Measurements from ENCODE around the gene LAPTM5. TPM values are rescaled to one million over a fixed set of nuclear protein-coding genes. Genes with fewer than 3 reads are reported as not detected.
"Not testable (repeated sequence)": the region's sequence is repeated elsewhere in the genome, so short reads cannot be mapped to it uniquely, and the experiment has no call there.

The LAPTM5 gene
- total RNA-seq, result 477 and 500 TPM in 2 replicates

GRCh38 chr1:30757352-30758120 is at the start of gene LAPTM5:
LAPTM5 (minus strand) TSS chr1:30757774; CDS start chr1:30757745, 29 bp downstream.
- intact Hi-C loops (cut with micrococcal nuclease), result loop anchor here (1.0 to 10.0 kb wide), 4 partner anchors 8 to 307 kb away; partner anchors contain the start of gene PUM1

- intact Hi-C loops (cut with micrococcal nuclease), result no loop called here
These were observed 49.1 kb upstream of the LAPTM5 start for GRCh38 chr1:30806381-30807317.

- intact Hi-C loops (cut with micrococcal nuclease), result no loop called here
These were observed 47.9 kb upstream of the LAPTM5 start for GRCh38 chr1:30805304-30806003.

- intact Hi-C loops (cut with micrococcal nuclease), result no loop called here
These were observed 47.2 kb upstream of the LAPTM5 start for GRCh38 chr1:30804822-30805221.

GRCh38 chr1:30804352-30804751 is 46.8 kb upstream of the LAPTM5 start:
- intact Hi-C loops (cut with micrococcal nuclease), result no loop called here

- intact Hi-C loops (cut with micrococcal nuclease), result no loop called here
These were observed 46.0 kb upstream of the LAPTM5 start for GRCh38 chr1:30803562-30803961.

- intact Hi-C loops (cut with micrococcal nuclease), result loop anchor here (1.0 kb wide), 2 partner anchors 110 to 128 kb away; no protein-coding TSS in a partner anchor
These were observed 44.2 kb upstream of the LAPTM5 start for GRCh38 chr1:30801771-30802198.

GRCh38 chr1:30799233-30799511 is 41.6 kb upstream of the LAPTM5 start:
- intact Hi-C loops (cut with micrococcal nuclease), result no loop called here

- intact Hi-C loops (cut with micrococcal nuclease), result no loop called here
These were observed 41.0 kb upstream of the LAPTM5 start for GRCh38 chr1:30798389-30799232.

GRCh38 chr1:30795026-30795425 is 37.5 kb upstream of the LAPTM5 start:
- intact Hi-C loops (cut with micrococcal nuclease), result no loop called here

GRCh38 chr1:30794260-30794659 is 36.7 kb upstream of the LAPTM5 start:
- intact Hi-C loops (cut with micrococcal nuclease), result no loop called here

- intact Hi-C loops (cut with micrococcal nuclease), result no loop called here
These were observed 35.6 kb upstream of the LAPTM5 start for GRCh38 chr1:30793209-30793608.

GRCh38 chr1:30791868-30792267 is 34.3 kb upstream of the LAPTM5 start:
- intact Hi-C loops (cut with micrococcal nuclease), result no loop called here

GRCh38 chr1:30790850-30791778 is 33.5 kb upstream of the LAPTM5 start:
- intact Hi-C loops (cut with micrococcal nuclease), result no loop called here

GRCh38 chr1:30790256-30790525 is 32.6 kb upstream of the LAPTM5 start:
- intact Hi-C loops (cut with micrococcal nuclease), result not testable (repeated sequence)

GRCh38 chr1:30789388-30790255 is 32.0 kb upstream of the LAPTM5 start:
- intact Hi-C loops (cut with micrococcal nuclease), result loop anchor here (10.0 kb wide), 1 partner anchor 1555 kb away; the partner anchor contains the start of genes MECR and PTPRU

- intact Hi-C loops (cut with micrococcal nuclease), result loop anchor here (10.0 kb wide), 1 partner anchor 1554 kb away; the partner anchor contains the start of genes MECR and PTPRU
These were observed 31.2 kb upstream of the LAPTM5 start for GRCh38 chr1:30788580-30789387.
